GM18870 (cell line): ENCODE results near the gene ATP6V1G2.
A peak's percentile ranks its signal among the peaks of the same experiment; 100 is the strongest.
"Not testable (repeated sequence)": the region's sequence is repeated elsewhere in the genome, so short reads cannot be mapped to it uniquely, and the experiment has no call there.

ENCODE experiments used
- ATAC-seq: cut with Tn5 transposase; IDR thresholded peaks from one replicate; pipeline ENCODE4 v1.9.1; 2021; ENCODE audit warnings: moderate library complexity; ENCODE audit not compliant: unreplicated experiment

Gene ATP6V1G2

DNA sequence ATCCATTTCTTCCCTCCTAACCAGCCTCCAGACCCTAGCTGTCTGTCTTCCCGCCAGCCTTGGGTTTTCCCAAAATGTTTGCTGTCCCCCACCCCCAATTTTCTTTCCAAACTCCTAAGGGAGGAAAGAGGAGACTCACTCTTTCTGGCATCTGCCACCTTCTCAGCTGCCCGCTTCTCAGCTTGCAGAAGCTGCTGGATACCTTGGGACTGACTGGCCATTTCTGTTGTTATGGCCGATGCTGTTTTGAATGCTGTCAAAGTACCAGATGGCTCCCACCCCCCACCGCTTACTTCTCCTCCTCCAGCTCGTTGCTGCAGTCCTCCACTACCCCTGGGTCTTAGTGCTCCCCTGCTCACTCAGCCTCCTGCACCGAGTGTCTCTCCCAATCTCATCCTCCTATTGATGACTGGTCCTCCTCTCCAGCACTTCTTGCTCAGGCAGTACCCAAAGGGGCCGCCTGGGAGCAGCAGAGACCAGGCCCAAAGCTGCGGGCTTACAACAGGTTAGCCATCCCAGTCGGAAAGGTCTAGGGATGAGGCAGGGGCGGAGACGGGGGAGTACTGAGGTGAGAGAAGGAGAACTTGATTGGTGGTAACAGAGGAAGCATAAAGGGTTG is at the start of gene ATP6V1G2:
Gene ATP6V1G2 (minus strand): TSS at position 270 of the 619 bp plus-strand sequence. CDS start 49 bp downstream, at position 221.
- ATAC-seq, result peak; percentile 42

DNA sequence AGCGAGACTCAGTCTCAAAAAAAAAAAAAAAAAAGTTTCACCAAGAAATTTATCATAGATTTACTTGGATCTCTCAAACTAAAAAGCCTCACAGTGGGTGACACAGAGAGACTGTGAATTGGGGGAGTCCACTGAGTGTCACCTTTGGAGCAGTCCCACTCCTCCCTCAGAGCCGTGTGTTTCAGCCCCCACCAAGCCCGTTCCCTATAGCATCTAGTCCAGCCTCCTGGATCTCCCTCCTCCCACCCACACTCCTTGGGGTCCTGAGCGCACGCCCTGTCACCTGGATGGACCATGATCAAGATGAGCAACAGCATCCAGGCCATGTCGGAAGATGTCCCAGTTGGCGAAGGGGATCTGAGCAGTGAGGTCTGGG is 46.0 kb upstream of the ATP6V1G2 start:
- no peak for ATAC-seq

DNA sequence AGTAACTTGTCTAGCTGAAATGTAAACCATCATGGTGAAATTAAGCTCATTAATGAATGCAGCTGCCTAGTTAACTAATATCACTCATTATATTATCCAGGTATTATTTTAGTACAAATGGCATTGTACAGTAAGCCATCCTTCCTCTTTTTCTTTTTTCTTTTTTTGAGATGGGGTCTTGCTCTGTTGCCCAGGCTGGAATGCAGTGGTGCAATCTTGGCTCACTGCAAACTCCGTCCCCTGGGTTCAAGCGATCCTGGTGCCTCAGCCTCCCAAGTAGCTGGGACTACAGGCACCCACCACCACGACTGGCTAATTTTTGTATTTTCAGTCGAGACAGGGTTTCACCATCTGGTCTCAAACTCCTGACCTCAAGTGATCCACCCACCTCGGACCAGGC is 44.3 kb upstream of the ATP6V1G2 start:
- not testable (repeated sequence) for ATAC-seq

DNA sequence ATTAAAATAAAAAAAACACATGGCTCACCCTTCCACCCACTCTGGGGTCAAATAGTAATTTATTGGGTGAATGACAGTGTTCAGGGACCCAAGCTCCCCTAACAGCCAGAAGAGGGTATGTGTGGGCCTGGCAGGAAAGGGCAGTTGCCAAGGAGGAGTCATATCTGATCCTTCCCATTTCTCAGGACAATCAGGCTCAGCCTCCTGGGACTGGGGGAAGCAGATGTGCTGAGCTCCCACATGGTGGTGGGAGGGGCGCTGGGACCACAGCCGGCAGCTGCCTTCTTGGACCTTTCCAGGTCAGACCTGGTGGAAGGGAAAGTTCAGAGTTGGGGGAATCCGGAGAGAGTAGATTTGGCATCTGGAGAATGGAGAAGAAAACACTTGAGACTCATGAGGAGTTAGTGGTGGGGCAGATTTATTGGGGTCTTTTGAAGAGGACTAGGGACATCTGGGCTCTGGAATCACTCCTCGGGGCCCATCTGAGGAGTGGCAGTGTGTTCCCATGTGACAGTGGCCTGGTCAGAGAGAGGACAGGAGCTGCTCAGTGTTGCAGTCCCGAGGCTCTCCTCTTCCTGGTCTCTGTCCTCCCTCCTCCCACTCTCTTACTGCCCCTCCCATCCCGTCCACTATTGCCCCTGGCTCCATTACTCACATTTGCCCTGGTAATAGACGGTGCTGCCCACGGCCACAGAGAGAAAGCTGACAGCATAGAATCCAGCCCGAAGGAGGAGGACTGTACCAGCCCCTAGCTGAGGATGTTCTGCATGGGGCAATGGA is 42.7 kb upstream of the ATP6V1G2 start:
- no peak for ATAC-seq

DNA sequence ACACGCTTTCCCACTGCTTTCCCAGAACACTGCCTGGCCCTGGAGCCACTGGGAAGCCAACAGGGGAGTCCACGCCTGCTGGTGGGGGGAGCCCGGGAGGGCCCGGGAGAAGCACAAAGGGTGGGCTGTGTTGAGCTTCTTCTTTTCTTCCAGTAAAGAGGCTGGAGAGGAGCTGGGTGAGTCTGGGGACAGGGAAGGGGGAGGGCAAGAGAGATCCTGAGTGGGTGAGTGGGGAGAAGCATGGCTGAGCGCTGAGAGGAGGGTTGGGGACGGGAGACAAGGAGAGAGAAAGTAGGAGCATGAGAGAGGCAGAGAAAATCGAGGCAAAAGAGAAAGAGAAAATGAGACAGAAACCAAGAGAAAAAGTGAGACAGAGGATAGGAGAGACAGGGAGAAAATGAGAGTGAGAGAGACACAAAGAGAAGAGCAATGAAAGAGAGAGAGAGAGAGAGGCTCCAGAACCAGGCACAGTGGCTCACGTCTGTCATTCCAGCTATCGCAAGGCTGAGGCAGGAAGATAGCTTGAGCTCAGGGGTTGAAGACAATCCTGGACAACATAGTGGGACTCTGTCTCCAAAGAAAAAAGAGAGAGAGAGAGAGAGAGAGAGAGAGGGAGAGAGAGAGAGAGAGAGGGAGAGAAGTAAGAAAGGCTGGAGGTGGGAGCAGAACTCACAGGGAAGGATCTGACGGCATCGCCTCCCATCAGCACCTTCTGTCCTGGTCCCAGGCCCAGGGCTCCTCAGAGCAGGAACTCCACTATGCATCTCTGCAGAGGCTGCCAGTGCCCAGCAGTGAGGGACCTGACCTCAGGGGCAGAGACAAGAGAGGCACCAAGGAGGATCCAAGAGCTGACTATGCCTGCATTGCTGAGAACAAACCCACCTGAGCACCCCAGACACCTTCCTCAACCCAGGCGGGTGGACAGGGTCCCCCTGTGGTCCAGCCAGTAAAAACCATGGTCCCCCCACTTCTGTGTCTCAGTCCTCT is 41.7 kb upstream of the ATP6V1G2 start:
- no peak for ATAC-seq

DNA sequence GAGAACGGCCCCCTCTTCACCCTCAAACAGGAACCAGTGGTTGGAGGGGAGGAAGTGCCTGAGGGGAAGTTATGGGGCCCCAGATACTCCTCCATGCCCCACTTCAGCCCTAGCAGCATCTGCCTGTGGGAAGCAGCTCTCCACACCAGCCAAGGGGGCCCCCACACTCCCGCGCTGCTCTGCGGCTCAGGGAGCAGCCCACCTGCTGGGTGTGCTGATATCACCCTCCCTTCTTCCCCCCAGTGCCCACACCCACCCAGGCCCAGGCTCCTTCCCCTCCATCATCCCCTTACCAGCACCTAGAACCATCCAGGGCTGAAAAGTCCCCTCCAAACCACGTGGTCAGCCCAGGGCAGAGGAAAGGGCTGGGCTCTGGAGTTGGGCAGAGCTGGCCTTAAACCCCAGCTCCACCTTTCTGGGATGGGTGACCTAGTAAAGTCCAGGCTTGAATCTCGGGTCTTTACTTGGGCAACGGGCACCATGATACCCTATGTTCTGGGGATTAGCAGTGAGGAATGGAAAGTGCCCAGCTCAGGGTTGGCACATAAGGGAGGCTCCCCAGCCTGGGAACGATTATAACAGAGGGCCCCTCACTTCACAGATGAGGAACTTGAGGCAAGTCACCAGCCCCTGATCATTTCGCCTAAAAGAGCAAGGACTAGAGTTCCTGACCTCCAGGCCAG is 40.3 kb upstream of the ATP6V1G2 start:
- ATAC-seq, result no peak

DNA sequence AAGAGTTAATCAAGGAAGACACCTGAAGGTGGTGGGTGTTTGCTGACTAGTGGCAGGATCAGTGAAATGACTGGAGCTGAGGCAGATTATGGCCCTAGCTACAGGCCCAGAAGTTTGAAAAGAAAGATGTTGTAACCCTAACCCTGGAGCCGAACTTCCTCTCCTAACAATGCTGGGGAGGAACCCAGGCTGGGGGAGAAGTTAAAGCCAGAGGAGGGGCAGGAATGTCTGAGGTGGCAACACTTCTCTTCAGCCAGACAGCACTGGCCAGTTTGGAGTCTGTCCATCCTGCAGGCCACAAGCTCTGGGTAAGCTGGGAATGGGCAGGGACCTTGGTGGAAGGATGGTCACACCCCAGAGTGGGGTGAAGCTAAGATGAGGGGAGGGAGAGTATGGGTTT is 39.6 kb upstream of the ATP6V1G2 start, which contains the start of gene LST1:
Gene LST1 (plus strand): TSS at position 270 of the 400 bp plus-strand sequence. CDS start 1,023 bp downstream, outside the sequence.
- no peak for ATAC-seq

DNA sequence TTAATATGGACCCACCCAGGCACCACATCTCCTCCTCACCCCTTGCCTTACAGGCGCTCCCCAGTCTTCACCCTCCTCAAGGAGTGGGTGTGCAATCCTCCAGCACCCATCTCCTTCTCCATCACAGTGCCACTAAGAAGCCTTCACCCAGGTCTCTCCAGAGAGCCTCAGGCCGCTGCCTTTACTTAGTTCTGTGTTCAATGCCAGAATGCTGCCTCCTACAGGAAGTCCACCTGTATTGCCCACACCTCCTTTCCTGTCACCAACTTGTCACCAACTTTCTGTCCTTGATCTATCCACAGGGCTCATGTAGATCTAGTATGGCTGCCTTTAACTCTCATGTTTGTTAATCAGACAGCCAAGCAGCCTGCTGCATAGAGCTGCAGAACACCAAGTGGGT is 39.1 kb upstream of the ATP6V1G2 start:
- no peak for ATAC-seq

DNA sequence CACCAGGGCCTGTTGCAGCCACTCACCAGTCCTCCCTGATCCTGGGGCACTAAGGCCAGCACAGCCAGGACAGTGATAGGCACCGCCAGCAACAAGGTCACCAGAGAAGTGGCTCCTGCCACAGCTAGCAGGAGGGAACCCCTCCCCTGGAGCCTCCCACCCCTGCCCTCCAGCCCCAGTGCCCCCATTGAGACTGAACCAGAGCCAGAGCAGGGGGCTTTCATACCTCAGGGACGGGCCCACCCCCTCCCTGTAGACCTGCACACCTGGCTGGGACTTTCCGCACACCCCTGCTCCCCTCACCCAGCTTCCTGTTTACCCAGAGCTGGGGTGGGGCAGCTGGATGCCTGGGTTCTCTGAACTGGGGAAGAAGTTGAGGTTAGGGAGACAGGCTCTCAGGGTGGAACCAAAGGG is 35.8 kb upstream of the ATP6V1G2 start, which contains the start of gene LTB:
Gene LTB (minus strand): TSS at position 195 of the 414 bp plus-strand sequence. CDS start 7 bp downstream, at position 188.
- ATAC-seq, result no peak

DNA sequence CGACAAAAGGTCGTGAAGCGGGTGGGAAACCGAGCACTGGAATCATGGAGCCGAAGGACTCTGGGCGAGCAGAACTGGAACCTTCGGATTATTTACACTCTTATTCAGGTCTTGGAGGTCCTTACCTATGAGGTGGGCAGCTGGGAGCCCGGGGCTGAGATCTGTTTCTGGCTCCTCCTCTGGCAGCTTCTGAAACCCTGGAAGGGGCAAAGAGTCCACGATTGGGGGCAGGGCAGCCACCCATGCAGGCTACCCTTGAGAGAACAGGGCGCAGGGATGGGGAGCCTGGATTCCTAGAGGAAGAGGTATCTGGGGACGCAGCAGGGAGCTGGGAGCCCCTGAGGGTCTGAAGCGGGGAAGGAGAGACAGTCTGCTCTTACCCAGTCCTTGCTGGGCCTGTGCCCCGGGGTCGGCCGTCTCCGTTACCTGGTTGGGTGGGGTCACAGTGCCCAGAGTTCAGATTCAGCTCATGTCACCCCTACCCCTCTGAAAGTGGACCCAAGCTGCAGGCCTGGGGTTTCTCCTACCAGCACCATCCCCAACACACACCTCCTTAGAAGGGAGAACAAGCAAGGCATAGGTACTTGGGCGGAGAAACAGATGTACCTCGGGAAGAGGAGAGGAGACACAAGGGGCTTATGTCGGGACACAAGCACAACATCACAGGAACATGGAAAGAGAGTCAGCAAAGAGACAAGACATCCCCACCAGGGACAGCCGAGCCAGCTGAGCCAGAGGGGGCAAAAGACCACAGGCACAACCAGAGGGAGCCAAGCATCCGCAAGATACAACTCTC is 35.2 kb upstream of the ATP6V1G2 start:
- no peak for ATAC-seq

DNA sequence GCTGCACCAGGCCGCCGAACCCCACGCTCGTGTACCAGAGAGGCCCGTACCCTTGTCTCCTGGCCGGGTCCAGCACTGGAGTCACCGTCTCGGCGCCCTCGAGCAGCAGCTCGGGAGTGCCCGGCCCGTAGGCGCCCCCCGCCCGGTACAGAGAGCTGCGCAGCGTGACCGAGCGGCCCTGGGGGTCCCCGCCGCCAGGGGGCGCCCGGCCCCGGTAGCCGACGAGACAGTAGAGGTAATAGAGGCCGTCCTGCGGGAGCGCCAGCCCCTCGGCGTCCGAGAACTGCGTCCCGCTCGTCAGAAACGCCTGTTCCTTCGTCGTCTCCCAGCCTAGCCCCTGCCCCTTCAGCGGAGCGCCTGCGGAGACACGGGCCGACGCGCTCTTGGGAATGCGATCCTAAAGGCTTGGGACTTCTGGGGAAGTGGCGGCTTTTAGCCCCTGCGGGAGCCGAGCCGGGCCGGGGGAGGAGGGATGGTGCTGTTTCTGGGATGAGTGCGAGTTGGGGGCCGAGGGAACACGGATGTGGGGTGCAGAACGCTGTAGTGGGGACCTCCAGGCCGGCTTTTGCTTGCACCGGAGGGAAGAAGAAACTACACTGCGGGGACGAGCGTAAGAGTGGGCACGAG is 34.5 kb upstream of the ATP6V1G2 start:
- no peak for ATAC-seq

DNA sequence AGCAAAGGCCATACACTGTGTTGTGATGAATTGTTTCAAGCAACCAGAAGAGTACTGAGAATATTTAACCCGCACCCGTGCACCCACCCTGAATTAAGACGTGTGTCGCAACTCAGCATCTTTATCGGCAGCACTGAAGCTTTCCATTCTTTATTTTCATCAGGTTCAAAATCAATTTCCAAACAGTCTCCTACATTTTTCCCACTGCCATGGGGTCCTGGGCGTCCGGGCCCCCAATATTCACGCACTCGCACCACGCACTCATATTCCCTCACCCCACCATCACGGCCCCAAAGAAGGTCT is 34.0 kb upstream of the ATP6V1G2 start:
- ATAC-seq, result no peak

DNA sequence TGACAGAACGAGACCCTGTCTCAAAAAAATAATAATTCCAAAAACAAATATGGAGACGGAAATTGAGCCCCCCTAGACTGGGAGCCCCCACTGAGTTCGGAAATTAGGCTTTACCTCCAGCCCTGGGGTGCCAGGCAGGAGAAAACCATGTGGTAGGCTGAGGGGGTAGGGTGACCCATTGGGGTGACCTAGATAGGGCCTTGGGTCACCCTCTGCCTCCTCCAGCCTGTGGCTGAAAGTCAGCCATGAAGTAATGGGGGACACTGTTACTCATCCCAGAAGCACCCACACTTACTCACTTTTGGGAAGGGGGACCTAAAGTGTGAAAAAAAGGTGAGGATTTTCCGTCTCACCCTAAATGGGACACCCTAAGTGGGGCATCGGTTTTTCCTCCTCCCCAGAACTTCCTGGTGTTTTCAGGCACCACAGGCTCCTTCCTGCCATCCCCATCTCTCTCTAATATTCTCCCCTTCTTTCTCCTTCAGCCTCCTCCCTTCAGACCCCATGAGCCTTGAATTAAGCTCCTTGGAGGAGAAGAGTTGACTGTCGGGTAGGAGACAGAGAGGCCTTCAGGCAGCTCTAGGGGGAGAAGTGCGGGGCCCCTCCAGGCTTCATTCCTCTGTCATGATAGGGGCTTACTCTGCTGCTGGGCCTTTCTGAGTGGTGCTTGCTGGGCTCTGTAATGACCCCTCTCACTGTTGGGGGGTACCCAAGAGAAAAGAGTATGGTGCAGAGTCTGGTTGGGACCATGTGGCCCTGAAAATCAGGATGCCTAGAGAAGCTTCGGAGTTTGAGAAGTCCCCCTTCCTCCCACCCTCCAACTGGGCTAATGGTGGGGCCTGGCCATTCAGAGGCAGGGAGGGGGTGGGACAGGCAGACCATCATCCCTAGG is 33.4 kb upstream of the ATP6V1G2 start:
- ATAC-seq, result no peak

DNA sequence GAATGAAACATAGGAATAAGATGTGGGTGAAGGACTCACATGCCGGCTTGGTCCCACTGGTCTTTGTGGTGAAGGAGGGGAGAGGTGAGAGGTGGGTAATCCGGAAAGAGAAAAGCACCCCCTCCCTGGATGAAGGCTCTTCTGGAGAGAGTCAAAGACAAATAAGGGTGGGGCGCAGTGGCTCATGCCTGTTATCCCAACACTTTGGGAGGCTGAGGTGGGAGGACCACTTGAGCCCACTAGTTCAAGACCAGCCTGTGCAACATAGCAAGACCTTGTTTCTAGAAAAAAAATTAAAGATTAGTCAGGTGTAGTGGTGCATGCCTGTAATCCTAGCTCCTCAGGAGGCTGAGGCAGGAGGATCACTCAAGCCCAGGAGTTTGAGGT is 32.7 kb upstream of the ATP6V1G2 start:
- ATAC-seq, result no peak

DNA sequence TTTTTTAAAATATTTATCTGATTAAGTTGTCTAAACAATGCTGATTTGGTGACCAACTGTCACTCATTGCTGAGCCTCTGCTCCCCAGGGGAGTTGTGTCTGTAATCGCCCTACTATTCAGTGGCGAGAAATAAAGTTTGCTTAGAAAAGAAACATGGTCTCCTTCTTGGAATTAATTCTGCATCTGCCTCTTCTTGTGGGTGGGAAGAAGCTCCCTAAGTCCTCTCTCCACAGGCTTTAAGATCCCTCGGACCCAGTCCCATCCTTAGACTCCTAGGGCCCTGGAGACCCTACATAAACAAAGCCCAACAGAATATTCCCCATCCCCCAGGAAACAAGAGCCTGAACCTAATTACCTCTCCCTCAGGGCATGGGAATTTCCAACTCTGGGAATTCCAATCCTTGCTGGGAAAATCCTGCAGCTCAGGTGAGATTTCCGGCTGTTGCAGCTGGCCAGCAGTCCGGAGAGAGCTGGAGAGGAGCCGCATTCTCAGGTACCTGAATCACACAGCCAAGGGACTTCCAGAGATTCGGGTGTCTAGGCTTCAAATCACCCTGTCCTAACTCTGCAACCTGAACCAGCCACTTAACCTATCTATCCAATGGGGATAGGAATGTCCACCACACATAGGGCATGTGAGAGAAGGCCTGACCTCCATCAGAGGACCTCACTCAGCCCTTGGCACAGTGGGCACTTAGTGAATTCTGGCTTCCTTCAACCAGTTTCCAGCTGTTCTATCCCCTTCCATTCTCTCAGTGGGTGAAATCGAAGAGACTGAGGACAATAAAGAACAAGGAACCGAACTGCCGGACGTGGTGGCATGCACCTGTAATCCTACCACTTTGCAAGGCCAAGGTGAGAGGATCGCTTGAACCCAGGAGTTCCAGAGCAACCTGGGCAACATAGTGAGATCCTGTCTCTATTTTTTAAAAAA is 32.0 kb upstream of the ATP6V1G2 start:
- ATAC-seq, result no peak

DNA sequence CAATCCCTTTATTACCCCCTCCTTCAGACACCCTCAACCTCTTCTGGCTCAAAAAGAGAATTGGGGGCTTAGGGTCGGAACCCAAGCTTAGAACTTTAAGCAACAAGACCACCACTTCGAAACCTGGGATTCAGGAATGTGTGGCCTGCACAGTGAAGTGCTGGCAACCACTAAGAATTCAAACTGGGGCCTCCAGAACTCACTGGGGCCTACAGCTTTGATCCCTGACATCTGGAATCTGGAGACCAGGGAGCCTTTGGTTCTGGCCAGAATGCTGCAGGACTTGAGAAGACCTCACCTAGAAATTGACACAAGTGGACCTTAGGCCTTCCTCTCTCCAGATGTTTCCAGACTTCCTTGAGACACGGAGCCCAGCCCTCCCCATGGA is 31.2 kb upstream of the ATP6V1G2 start:
- ATAC-seq, result no peak

DNA sequence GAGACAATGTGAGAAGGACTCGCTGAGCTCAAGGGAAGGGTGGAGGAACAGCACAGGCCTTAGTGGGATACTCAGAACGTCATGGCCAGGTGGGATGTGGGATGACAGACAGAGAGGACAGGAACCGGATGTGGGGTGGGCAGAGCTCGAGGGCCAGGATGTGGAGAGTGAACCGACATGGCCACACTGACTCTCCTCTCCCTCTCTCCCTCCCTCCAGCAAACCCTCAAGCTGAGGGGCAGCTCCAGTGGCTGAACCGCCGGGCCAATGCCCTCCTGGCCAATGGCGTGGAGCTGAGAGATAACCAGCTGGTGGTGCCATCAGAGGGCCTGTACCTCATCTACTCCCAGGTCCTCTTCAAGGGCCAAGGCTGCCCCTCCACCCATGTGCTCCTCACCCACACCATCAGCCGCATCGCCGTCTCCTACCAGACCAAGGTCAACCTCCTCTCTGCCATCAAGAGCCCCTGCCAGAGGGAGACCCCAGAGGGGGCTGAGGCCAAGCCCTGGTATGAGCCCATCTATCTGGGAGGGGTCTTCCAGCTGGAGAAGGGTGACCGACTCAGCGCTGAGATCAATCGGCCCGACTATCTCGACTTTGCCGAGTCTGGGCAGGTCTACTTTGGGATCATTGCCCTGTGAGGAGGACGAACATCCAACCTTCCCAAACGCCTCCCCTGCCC is 30.6 kb upstream of the ATP6V1G2 start:
- no peak for ATAC-seq
